KMS-11 (cell line): ENCODE measurements around the gene SSBP2.

Experiments used
- H2AFZ ChIP-seq: fragments of 200-600 bp; sonication (generic); 2 replicates; pipeline ENCODE4 v1.6.1; 2016; ENCODE audit warnings: antibody characterized with exemption, mixed run types, low read depth
- H3K27ac ChIP-seq: fragments of 200-600 bp; sonication (generic); 2 replicates; pipeline ENCODE4 v1.6.1; 2016; ENCODE audit warnings: mild to moderate bottlenecking, mixed run types
- H3K27me3 ChIP-seq: fragments of 200-600 bp; sonication (generic); 2 replicates; pipeline ENCODE4 v1.6.1; 2017; ENCODE audit warnings: mild to moderate bottlenecking, low read depth, mixed run types, moderate library complexity; ENCODE audit not compliant: insufficient read depth
- H3K36me3 ChIP-seq: fragments of 200-600 bp; sonication (generic); 2 replicates; pipeline ENCODE4 v1.6.1; 2017; ENCODE audit warnings: mild to moderate bottlenecking, mixed run types; ENCODE audit not compliant: insufficient read depth
- H3K4me1 ChIP-seq: fragments of 200-600 bp; sonication (generic); 2 replicates; pipeline ENCODE4 v1.6.1; 2016; ENCODE audit warnings: mild to moderate bottlenecking, low read depth, mixed run types; ENCODE audit not compliant: poor library complexity, severe bottlenecking
- H3K4me2 ChIP-seq: fragments of 200-600 bp; sonication (generic); 2 replicates; pipeline ENCODE4 v1.7.0; 2016; ENCODE audit warnings: mild to moderate bottlenecking, mixed run types
- H3K4me3 ChIP-seq: fragments of 200-600 bp; sonication (generic); IDR thresholded peaks from 2 replicates; pipeline ENCODE4 v1.6.1; 2017; ENCODE audit warnings: low read depth, low read length, mixed read lengths; ENCODE audit not compliant: insufficient read depth
- H3K79me2 ChIP-seq: fragments of 200-600 bp; sonication (generic); 2 replicates; pipeline ENCODE4 v1.6.1; 2016; ENCODE audit warnings: low read depth, mixed run types; ENCODE audit not compliant: insufficient read depth
- H3K9ac ChIP-seq: fragments of 200-600 bp; sonication (generic); 2 replicates; pipeline ENCODE4 v1.6.1; 2016; ENCODE audit warnings: mild to moderate bottlenecking, mixed run types
- H4K20me1 ChIP-seq: fragments of 200-600 bp; sonication (generic); 2 replicates; pipeline ENCODE4 v1.6.1; 2016; ENCODE audit warnings: mild to moderate bottlenecking, mixed run types; ENCODE audit not compliant: insufficient read depth
- CTCF ChIP-seq: fragments of 200-600 bp; sonication (generic); conservative IDR thresholded peaks from 2 replicates; pipeline ENCODE4 v1.6.1; 2017; ENCODE audit warnings: low read depth, mild to moderate bottlenecking, antibody characterized with exemption, low read length, moderate library complexity, mixed read lengths

Gene SSBP2

GRCh38 chr5:81626524-81626923 is 124.4 kb downstream of the SSBP2 start:
- peaks cover 53% of the 10 kb centered on the region for H3K4me1 ChIP-seq
- H4K20me1 ChIP-seq, result no peaks in the 10 kb centered on the region
- peaks cover 10% of the 10 kb centered on the region; the same call in 1 of the 2 replicates for H3K36me3 ChIP-seq
- no peak overlapping the region for H3K4me2 ChIP-seq
- H3K9ac ChIP-seq, result no peak overlapping the region
- no peak overlapping the region for H3K4me3 ChIP-seq
- peaks cover 30% of the 10 kb centered on the region for H3K79me2 ChIP-seq
- no peak overlapping the region for H3K27ac ChIP-seq
- no peak overlapping the region for H2AFZ ChIP-seq
- H3K27me3 ChIP-seq, result no peaks in the 10 kb centered on the region
- TF ChIP-seq CTCF, result no peak

- no peak overlapping the region for H3K4me3 ChIP-seq
- no peak overlapping the region for H3K4me2 ChIP-seq
Observed at GRCh38 chr5:81609810-81610375, 141.0 kb downstream of the SSBP2 start.

GRCh38 chr5:81608976-81609375 is 141.9 kb downstream of the SSBP2 start:
- Histone ChIP-seq H3K4me3 (no peak overlapping the region), H3K27me3 (no peaks in the 10 kb centered on the region), H4K20me1 (peaks cover 10% of the 10 kb centered on the region; the same call in 1 of the 2 replicates), H3K4me1 (peaks cover 26% of the 10 kb centered on the region), H3K36me3 (no peaks in the 10 kb centered on the region), H2AFZ (no peak overlapping the region), H3K27ac (no peak overlapping the region), H3K9ac (no peak overlapping the region), H3K79me2 (no peaks in the 10 kb centered on the region), H3K4me2 (no peak overlapping the region)
- TF ChIP-seq CTCF, result no peak

More at GRCh38 chr5:81609810-81610375, 141.0 kb downstream of the SSBP2 start:
- Histone ChIP-seq H3K4me1 (peaks cover 29% of the 10 kb centered on the region), H3K9ac (no peak overlapping the region), H3K36me3 (no peaks in the 10 kb centered on the region; the same call in 1 of the 2 replicates), H3K79me2 (no peaks in the 10 kb centered on the region), H2AFZ (no peak overlapping the region), H3K27ac (no peak overlapping the region), H4K20me1 (peaks cover 10% of the 10 kb centered on the region; the same call in 1 of the 2 replicates), H3K27me3 (no peaks in the 10 kb centered on the region)
- no peak for TF ChIP-seq CTCF

- H3K4me1 ChIP-seq, result peaks cover 32% of the 10 kb centered on the region
Observed at GRCh38 chr5:81607693-81608092, 143.2 kb downstream of the SSBP2 start.

More at GRCh38 chr5:81607693-81608092, 143.2 kb downstream of the SSBP2 start:
- Histone ChIP-seq H4K20me1 (peaks cover 10% of the 10 kb centered on the region; the same call in 1 of the 2 replicates), H3K27ac (no peak overlapping the region), H3K4me2 (no peak overlapping the region), H3K79me2 (no peaks in the 10 kb centered on the region; the same call in 1 of the 2 replicates), H3K4me3 (no peak overlapping the region), H3K36me3 (no peaks in the 10 kb centered on the region), H3K9ac (no peak overlapping the region), H2AFZ (no peak overlapping the region), H3K27me3 (no peaks in the 10 kb centered on the region)
- no peak for TF ChIP-seq CTCF
